Natural killer cell treated with Interleukin-12 subunit alpha and Interleukin-12 subunit beta and Interleukin-15 and Interleukin-18, amount 100 ng/mL, for 72 hours (primary cell): ENCODE measurements around the gene CPO. TPM values are rescaled to one million over a fixed set of nuclear protein-coding genes. Genes with fewer than 3 reads are reported as not detected.
"Not testable (repeated sequence)": the region's sequence is repeated elsewhere in the genome, so short reads cannot be mapped to it uniquely, and the experiment has no call there.

Source experiments
- ATAC-seq, 2 donors: fragments of 150-1000 bp; cut with Tn5 transposase in 1 of 2; sonication (Bioruptor Pico), chemical (Tn5 transposase) in 1 of 2; 2 replicates each; pipeline ENCODE4 v1.10.0; 2021
- DNase-seq: peaks from one replicate; pipeline ENCODE4 v3.0.0; 2022; ENCODE audit warnings: low spot score
- H3K27ac Mint-ChIP-seq, 2 donors: 1 replicate in 1 of 2; 2 replicates in 1 of 2; pipeline ENCODE4 v1.8.0; 2022; ENCODE audit warnings: mixed read lengths in 2 of 2, mild to moderate bottlenecking in 1 of 2, moderate library complexity in 1 of 2
- H3K27me3 Mint-ChIP-seq, 2 donors: 1 replicate in 1 of 2; 2 replicates in 1 of 2; pipeline ENCODE4 v1.8.0; 2022; ENCODE audit warnings: mixed read lengths in 2 of 2
- H3K36me3 Mint-ChIP-seq: one replicate; pipeline ENCODE4 v1.8.0; 2022; ENCODE audit warnings: mixed read lengths
- H3K4me1 Mint-ChIP-seq, 2 donors: 1 replicate in 1 of 2; 2 replicates in 1 of 2; pipeline ENCODE4 v1.8.0; 2022; ENCODE audit warnings: low read depth in 2 of 2, mixed read lengths in 2 of 2, mild to moderate bottlenecking in 1 of 2
- H3K4me3 Mint-ChIP-seq: one replicate; pipeline ENCODE4 v1.8.0; 2022; ENCODE audit warnings: mixed read lengths
- H3K9me3 Mint-ChIP-seq: 2 replicates; pipeline ENCODE4 v1.8.0; 2022; ENCODE audit warnings: mixed read lengths
- total RNA-seq, 2 donors: library from RNA; stranded (reverse); gene quantifications; one replicate each; pipeline ENCODE4 v1.2.3, GENCODE V29; 2022

The CPO gene
- not detected for total RNA-seq

DNA sequence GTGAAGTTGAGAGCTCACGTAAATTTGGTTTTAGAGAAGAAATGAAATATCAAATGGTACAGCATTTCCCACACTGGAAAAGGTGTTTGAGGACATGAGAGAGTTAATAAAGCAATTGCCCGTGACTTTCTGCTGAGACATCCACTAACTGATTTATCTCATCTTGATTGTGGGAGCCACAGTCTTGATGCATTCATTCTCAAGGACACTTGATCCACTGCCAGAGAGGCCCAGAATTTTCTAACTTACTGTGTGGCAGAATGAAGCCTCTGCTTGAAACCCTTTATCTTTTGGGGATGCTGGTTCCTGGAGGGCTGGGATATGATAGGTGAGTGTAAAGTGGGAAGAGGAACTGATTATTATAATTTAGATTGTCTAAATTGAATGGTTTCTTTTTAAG, at the start of gene CPO:
Gene CPO, plus strand, starts transcription at position 179 of the 400 bp plus-strand sequence. Its CDS starts 82 bp downstream, at position 261.
- H3K9me3 Mint-ChIP-seq = peaks cover 4% of the 10 kb centered on the region
- H3K36me3 Mint-ChIP-seq = no peaks in the 10 kb centered on the region
- no peak for ATAC-seq
- no peak for DNase-seq
- no peak within 1 kb of the TSS for H3K4me3 Mint-ChIP-seq
- no peak within 1 kb of the TSS for H3K27ac Mint-ChIP-seq
- no peaks in the 10 kb centered on the region for H3K4me1 Mint-ChIP-seq
- peaks cover 12 to 15% of the 10 kb centered on the region in 2 donors for H3K27me3 Mint-ChIP-seq

GRCh38 chr2:206890179-206890578, 49.1 kb upstream of the CPO start:
- no peaks in the 10 kb centered on the region for H3K4me1 Mint-ChIP-seq
- H3K36me3 Mint-ChIP-seq = no peaks in the 10 kb centered on the region
- no peak overlapping the region for H3K27ac Mint-ChIP-seq
- no peaks in the 10 kb centered on the region for H3K9me3 Mint-ChIP-seq
- H3K4me3 Mint-ChIP-seq = no peak overlapping the region
- DNase-seq (no peak), ATAC-seq (no peak)
- peaks cover 5 to 7% of the 10 kb centered on the region in 2 donors for H3K27me3 Mint-ChIP-seq

DNA sequence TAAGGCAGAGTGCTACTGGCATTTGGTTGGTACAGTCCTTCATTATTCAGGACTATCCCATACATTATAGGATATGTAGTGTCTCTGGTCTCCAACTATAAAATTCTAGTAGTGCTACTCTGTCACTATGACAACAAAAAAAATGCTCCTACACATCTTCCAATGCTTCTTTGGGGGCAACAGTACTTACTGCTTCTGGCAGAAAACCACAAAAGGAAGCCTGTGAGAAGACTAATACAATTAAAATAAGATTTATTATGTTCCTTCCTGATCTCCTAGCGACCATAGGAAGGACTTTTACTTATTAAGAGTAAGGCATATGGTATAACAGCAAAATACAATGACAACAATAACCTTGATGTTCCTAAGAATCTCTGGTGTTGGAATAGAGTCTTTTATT, 48.4 kb upstream of the CPO start:
- ATAC-seq (no peak), DNase-seq (no peak)
- Mint-ChIP-seq H3K4me3 (no peak overlapping the region), H3K36me3 (no peaks in the 10 kb centered on the region), H3K27me3 (peaks cover 5 to 7% of the 10 kb centered on the region in 2 donors), H3K9me3 (no peaks in the 10 kb centered on the region), H3K4me1 (no peaks in the 10 kb centered on the region), H3K27ac (no peak overlapping the region)

DNA sequence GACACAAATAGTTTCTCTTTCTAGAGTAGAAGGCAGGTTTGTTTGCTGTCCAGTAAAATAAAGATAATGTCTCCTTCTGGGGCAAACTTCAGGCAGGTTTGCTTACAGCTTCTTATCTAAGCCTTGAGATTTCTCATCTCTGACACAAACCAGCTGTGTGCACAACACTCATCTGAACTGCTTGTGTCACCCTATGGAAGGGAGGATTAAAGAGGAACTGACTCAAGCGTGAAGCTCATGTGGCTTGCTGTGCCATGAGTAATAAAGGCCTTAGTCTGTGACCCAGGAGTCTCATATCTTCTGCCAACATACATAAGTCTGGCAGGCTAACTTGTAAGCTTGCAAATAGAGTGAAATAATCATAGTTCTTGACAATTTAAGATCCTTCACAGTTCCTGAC, 24.2 kb upstream of the CPO start:
- Mint-ChIP-seq H3K36me3 (no peaks in the 10 kb centered on the region), H3K4me1 (no peaks in the 10 kb centered on the region), H3K27ac (no peak overlapping the region), H3K27me3 (peaks cover 8 to 24% of the 10 kb centered on the region in 2 donors), H3K4me3 (no peak overlapping the region), H3K9me3 (no peaks in the 10 kb centered on the region)
- ATAC-seq (peak; percentile 32 to 79), DNase-seq (no peak)

DNA sequence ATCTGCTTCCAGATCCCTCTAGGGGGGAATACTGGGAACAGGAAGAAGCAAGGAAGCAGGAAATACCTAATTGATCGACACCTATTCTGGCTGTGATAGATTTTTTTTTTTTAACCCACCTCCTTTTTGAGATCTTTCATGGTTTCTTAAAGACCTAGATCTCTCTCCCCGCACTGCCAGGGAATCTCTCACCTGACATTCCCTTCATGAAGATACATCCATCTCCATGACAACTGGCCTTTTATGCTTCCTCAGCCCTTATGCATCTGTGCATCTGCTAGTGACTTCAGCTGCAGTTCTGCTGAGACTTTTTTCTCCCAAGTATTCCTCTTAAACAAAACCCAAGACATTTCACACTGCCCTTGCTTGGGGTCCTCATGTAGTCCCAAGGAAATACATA, 21.1 kb upstream of the CPO start:
- Mint-ChIP-seq H3K27me3 (peaks cover 10 to 34% of the 10 kb centered on the region in 2 donors), H3K4me3 (no peak overlapping the region)

DNA sequence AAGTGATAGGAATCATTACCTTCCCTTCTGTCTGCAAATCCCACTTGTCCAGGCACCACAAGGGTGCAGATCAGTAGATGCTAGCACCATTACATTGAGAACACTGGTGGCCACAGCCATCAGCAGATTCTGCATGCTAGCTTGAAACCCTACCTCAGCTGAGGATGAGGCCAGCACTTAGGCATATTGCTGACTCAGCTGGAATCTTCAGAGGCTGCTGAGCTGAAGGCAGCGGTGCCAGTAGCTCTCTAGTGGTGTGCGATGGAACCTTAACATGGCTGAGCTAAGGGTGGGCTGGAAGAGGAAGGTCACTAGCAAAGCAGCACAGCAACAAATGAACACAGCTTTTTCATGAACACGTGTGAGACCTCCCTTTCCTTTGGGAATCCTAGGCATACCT, 19.0 kb upstream of the CPO start:
- ATAC-seq (no peak), DNase-seq (no peak)
- Mint-ChIP-seq H3K27ac (no peak overlapping the region), H3K27me3 (peaks cover 10 to 41% of the 10 kb centered on the region in 2 donors), H3K4me1 (no peaks in the 10 kb centered on the region), H3K36me3 (peaks cover 7% of the 10 kb centered on the region), H3K4me3 (no peak overlapping the region), H3K9me3 (no peaks in the 10 kb centered on the region)

More for the DNA sequence above, 21.1 kb upstream of the CPO start:
- ATAC-seq = no peak
- no peak overlapping the region for H3K27ac Mint-ChIP-seq
- no peaks in the 10 kb centered on the region for H3K9me3 Mint-ChIP-seq
- H3K4me1 Mint-ChIP-seq = no peaks in the 10 kb centered on the region
- H3K36me3 Mint-ChIP-seq = no peaks in the 10 kb centered on the region
- no peak for DNase-seq

DNA sequence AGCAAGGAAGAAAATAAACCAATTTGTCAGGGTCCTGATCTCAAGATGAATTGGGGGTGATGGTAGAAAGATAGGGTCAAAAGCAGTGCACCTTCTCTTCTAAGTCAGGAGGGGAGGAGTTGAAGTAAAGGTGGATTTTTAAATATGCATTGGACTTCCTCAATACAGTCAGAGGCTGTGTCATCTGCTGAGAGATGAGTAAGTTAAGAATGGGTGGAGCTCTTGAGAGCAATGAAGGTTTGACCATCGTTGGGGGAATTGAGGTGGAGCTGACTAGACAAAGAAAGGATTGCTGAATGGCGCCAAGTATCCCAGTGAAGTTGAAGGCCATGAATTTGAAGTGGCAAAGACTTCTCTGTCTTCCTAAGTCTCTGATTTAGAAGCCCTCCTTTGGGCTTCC, 18.4 kb upstream of the CPO start:
- H3K36me3 Mint-ChIP-seq = peaks cover 7% of the 10 kb centered on the region
- DNase-seq (no peak), ATAC-seq (no peak)
- H3K27me3 Mint-ChIP-seq = peaks cover 10 to 41% of the 10 kb centered on the region in 2 donors
- no peaks in the 10 kb centered on the region for H3K4me1 Mint-ChIP-seq
- H3K4me3 Mint-ChIP-seq = no peak overlapping the region
- no peaks in the 10 kb centered on the region for H3K9me3 Mint-ChIP-seq
- H3K27ac Mint-ChIP-seq = peak overlapping the region in 1 of 2 donors; percentile 16

GRCh38 chr2:206921529-206921928, 17.8 kb upstream of the CPO start:
- no peak for DNase-seq
- H3K4me1 Mint-ChIP-seq = no peaks in the 10 kb centered on the region
- no peak overlapping the region for H3K4me3 Mint-ChIP-seq
- H3K36me3 Mint-ChIP-seq = peaks cover 7% of the 10 kb centered on the region
- H3K9me3 Mint-ChIP-seq = no peaks in the 10 kb centered on the region
- H3K27ac Mint-ChIP-seq = peak overlapping the region in 1 of 2 donors; percentile 16
- ATAC-seq = no peak
- H3K27me3 Mint-ChIP-seq = peaks cover 10 to 41% of the 10 kb centered on the region in 2 donors

GRCh38 chr2:206935991-206936842, 3.1 kb upstream of the CPO start:
- Mint-ChIP-seq H3K27me3 (peaks cover 12 to 15% of the 10 kb centered on the region in 2 donors), H3K4me3 (no peak overlapping the region), H3K27ac (no peak overlapping the region), H3K4me1 (no peaks in the 10 kb centered on the region), H3K9me3 (peaks cover 4% of the 10 kb centered on the region), H3K36me3 (no peaks in the 10 kb centered on the region)
- ATAC-seq (no peak), DNase-seq (no peak)

DNA sequence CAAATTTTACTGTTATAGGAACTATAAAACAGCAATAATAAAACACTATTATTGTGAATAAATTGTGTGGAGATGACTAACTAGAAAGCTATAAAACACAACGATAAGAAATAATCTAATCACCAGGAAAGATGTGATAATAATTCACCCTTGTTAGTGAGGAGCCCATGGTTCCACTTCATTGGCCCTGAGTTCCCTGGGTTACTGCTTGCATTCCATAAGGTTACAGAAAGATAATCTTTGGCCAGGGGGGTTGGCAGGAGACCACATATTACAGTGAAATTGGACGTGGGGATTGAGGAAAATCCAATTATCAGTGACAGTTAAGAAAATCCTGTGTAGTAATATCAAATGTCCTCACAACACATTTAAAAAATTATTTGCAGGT, 2.5 kb upstream of the CPO start:
- H3K9me3 Mint-ChIP-seq = peaks cover 4% of the 10 kb centered on the region
- H3K4me1 Mint-ChIP-seq = no peaks in the 10 kb centered on the region
- no peak overlapping the region for H3K27ac Mint-ChIP-seq
- no peak overlapping the region for H3K4me3 Mint-ChIP-seq
- peaks cover 12 to 15% of the 10 kb centered on the region in 2 donors for H3K27me3 Mint-ChIP-seq
- DNase-seq (no peak), ATAC-seq (no peak)
- no peaks in the 10 kb centered on the region for H3K36me3 Mint-ChIP-seq

DNA sequence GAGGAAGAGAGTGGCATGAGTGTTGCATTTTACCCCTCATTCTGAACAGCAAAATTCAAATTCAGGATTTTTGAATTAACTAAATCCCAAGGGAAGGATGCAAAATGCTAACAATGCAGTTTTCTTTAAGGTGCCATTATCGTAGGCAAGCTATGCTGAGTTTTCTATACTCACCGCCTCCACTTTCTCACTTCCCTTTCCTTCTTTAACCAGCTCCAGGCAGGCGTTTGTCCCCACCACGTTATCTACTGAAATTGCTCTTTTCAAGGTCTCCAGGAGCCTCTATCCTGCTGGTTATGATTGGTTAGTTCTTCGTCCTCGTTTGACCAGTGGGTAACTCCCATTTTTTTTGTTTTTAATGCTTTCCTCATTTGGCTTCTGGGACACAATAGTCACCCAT, 1.8 kb upstream of the CPO start:
- Mint-ChIP-seq H3K4me3 (no peak overlapping the region), H3K27ac (no peak overlapping the region), H3K27me3 (peaks cover 12 to 15% of the 10 kb centered on the region in 2 donors), H3K4me1 (no peaks in the 10 kb centered on the region), H3K36me3 (no peaks in the 10 kb centered on the region), H3K9me3 (peaks cover 4% of the 10 kb centered on the region)
- no peak for ATAC-seq
- DNase-seq = no peak

DNA sequence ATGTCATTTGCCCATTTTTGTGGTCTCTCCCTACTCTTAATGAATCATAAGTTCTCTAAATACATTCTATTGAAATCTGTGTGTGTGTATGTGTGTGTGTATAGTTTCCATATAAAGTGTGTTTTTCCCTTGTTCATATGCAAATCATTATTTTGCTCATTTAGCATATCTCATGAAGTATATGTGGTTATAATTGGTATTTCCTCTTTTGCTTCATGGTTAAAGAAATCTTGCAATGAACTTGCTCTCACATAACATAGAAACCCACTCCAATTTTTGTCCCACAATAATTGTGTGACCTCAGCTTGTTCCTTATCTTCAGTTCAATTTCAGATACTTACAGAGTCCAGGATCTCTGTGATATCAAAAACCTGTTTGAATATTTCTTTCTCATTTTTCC, 1.2 kb downstream of the CPO start:
- H3K9me3 Mint-ChIP-seq = peaks cover 4% of the 10 kb centered on the region
- H3K4me3 Mint-ChIP-seq = no peak overlapping the region
- no peak overlapping the region for H3K27ac Mint-ChIP-seq
- ATAC-seq (no peak), DNase-seq (no peak)
- H3K27me3 Mint-ChIP-seq = peaks cover 12 to 15% of the 10 kb centered on the region in 2 donors
- H3K36me3 Mint-ChIP-seq = no peaks in the 10 kb centered on the region
- no peaks in the 10 kb centered on the region for H3K4me1 Mint-ChIP-seq

GRCh38 chr2:206942592-206943478, 3.5 kb downstream of the CPO start:
- ATAC-seq (no peak), DNase-seq (no peak)
- no peaks in the 10 kb centered on the region for H3K36me3 Mint-ChIP-seq
- no peak overlapping the region for H3K27ac Mint-ChIP-seq
- no peaks in the 10 kb centered on the region for H3K4me1 Mint-ChIP-seq
- H3K4me3 Mint-ChIP-seq = no peak overlapping the region
- H3K9me3 Mint-ChIP-seq = no peaks in the 10 kb centered on the region
- peaks cover 9 to 10% of the 10 kb centered on the region in 2 donors for H3K27me3 Mint-ChIP-seq

- H3K9me3 Mint-ChIP-seq, DNase-seq, H3K27ac Mint-ChIP-seq, H3K4me3 Mint-ChIP-seq, H3K27me3 Mint-ChIP-seq, H3K36me3 Mint-ChIP-seq, ATAC-seq, H3K4me1 Mint-ChIP-seq: not testable (repeated sequence)
These were observed 14.1 kb downstream of the CPO start for GRCh38 chr2:206953404-206953803.
